ENCODE measurements around the gene PRICKLE2. TPM values are rescaled to one million over a fixed set of nuclear protein-coding genes. Genes with fewer than 3 reads are reported as not detected.

The PRICKLE2 gene
- total RNA-seq, 1 experiment from 2014 or later: 3.2 TPM

DNA sequence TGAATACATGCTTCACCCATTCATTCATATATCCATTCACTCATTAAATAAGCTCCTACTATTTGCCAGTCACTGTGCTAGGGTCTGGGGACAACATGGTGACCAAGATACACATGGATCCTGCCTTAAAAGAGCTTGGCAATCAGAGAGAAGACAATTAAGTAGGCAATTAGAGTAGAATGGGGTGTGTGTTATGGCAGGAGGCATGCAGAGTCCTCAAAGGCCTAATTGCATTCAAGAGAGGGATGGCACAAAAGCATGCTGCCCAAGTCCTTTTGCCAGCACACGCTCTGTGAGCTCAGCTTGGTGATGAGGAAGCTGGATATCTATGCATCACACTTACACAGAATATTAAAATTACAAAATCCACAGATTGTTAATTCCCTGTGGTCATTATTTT lies 2.8 kb upstream of the PRICKLE2 start:
- no CpG with 5 or more reads among the region's 1 CpG for WGBS (ENCODE audit: extremely low coverage, insufficient read length, low lambda C conversion rate)
- peaks cover 34 to 51% of the 10 kb centered on the region in 2 experiments for H3K4me1 Mint-ChIP-seq
- no peak for DNase-seq
- Histone ChIP-seq H4K91ac (ENCODE audit: insufficient read length, low read depth, low read length) (no peak overlapping the region), H3K9ac (ENCODE audit: extremely low read depth, insufficient read length, low read length) (no peak overlapping the region), H3K79me1 (ENCODE audit: insufficient read depth, low read depth, low read length, poor library complexity, severe bottlenecking) (no peaks in the 10 kb centered on the region), H3K14ac (ENCODE audit: insufficient read depth, low read length) (no peak overlapping the region), H3K23ac (ENCODE audit: insufficient read length, low read depth, low read length) (no peak overlapping the region), H3K27me3 (ENCODE audit: insufficient read depth, low read length) (no peaks in the 10 kb centered on the region), H3K23me2 (ENCODE audit: insufficient read length, low read depth, low read length, poor library complexity, severe bottlenecking) (no peaks in the 10 kb centered on the region), H4K20me1 (ENCODE audit: control insufficient read depth, insufficient read depth, insufficient read length) (no peaks in the 10 kb centered on the region), H3K4ac (ENCODE audit: low read depth, low read length) (no peak overlapping the region), H2BK15ac (ENCODE audit: low read depth, low read length) (no peak overlapping the region), H3K56ac (ENCODE audit: insufficient read length, low read depth, low read length) (no peak overlapping the region), H3K79me2 (ENCODE audit: insufficient read depth, low read length) (no peaks in the 10 kb centered on the region), H3K18ac (ENCODE audit: insufficient read length, low read depth, low read length) (no peak overlapping the region), H2BK12ac (ENCODE audit: insufficient read length, low read depth, low read length) (no peak overlapping the region), H3T11ph (ENCODE audit: low read length) (no peak overlapping the region), H2BK120ac (ENCODE audit: low read depth, low read length, poor library complexity, severe bottlenecking) (no peak overlapping the region), H4K8ac (replicated peaks; ENCODE audit: insufficient read length, low read depth, low read length) (no peak overlapping the region), H2AFZ (ENCODE audit: low read length) (no peak overlapping the region), H2BK20ac (ENCODE audit: low read depth, low read length, poor library complexity, severe bottlenecking) (no peak overlapping the region), H4K5ac (ENCODE audit: insufficient read length, low read depth, low read length) (no peak overlapping the region), H3K4me2 (ENCODE audit: insufficient read depth, insufficient read length, low read length) (no peak overlapping the region), H3K27ac (ENCODE audit: insufficient read length, low read depth, low read length) (no peak overlapping the region), H2BK5ac (ENCODE audit: insufficient read length, low read length) (no peak overlapping the region), H3K9me3 (ENCODE audit: control insufficient read depth, low read depth, low read length) (no peaks in the 10 kb centered on the region), H2AK5ac (ENCODE audit: insufficient read length, low read length) (no peak overlapping the region), H3K4me1 (ENCODE audit: insufficient read depth, low read length) (peaks cover 3% of the 10 kb centered on the region; the same call in 1 of the 2 replicates)
- no peak overlapping the region for H3K4me3 Mint-ChIP-seq
- no peaks in the 10 kb centered on the region for H3K36me3 Mint-ChIP-seq (ENCODE audit: insufficient read depth in 1 of 3, low read depth in 3 of 3)
- no peaks in the 10 kb centered on the region for H3K9me3 Mint-ChIP-seq
- TF ChIP-seq, protein P1, sequence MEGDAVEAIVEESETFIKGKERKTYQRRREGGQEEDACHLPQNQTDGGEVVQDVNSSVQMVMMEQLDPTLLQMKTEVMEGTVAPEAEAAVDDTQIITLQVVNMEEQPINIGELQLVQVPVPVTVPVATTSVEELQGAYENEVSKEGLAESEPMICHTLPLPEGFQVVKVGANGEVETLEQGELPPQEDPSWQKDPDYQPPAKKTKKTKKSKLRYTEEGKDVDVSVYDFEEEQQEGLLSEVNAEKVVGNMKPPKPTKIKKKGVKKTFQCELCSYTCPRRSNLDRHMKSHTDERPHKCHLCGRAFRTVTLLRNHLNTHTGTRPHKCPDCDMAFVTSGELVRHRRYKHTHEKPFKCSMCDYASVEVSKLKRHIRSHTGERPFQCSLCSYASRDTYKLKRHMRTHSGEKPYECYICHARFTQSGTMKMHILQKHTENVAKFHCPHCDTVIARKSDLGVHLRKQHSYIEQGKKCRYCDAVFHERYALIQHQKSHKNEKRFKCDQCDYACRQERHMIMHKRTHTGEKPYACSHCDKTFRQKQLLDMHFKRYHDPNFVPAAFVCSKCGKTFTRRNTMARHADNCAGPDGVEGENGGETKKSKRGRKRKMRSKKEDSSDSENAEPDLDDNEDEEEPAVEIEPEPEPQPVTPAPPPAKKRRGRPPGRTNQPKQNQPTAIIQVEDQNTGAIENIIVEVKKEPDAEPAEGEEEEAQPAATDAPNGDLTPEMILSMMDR (conservative IDR thresholded peaks at IDR 0.05): no peak
- peaks cover 9% of the 10 kb centered on the region for H3K27me3 Mint-ChIP-seq (ENCODE audit: low read depth)
- no peak overlapping the region for H3K27ac Mint-ChIP-seq
